GM12878 (cell line): Measurements from ENCODE around the gene PCDHB11. TPM values are rescaled to one million over a fixed set of nuclear protein-coding genes. Genes with fewer than 3 reads are reported as not detected.

Source experiments
- POU2F2 ChIP-seq: IDR thresholded peaks from 3 replicates; pipeline ENCODE4 v1.6.1; 2011; ENCODE audit warnings: low read depth, mild to moderate bottlenecking, low read length, borderline replicate concordance
- polyA plus RNA-seq, 11 experiments: library from polyadenylated mRNA; depleted of rRNA in 4 of 11; unstranded in 6 of 11; stranded (reverse) in 5 of 11; fragments of >200 nt; fragmentation: Nextera tagmentation in 4 of 11; fragmentation: Illumina TruSeq in 1 of 11; extraction: Ambion mirVana in 4 of 11; extraction: Trizol in 1 of 11; gene quantifications; 1 replicate in 1 of 11; 2 replicates in 10 of 11; pipeline versions ENCODE4 v1.2.1 to v1.2.3, GENCODE V29; 2011 to 2016; ENCODE audit warnings: inconsistent platforms in 2 of 11, missing spikeins in 2 of 11, low read depth in 1 of 11
- total RNA-seq, 4 experiments: library from RNA; depleted of rRNA in 3 of 4; stranded (reverse); fragments of >200 nt in 3 of 4; fragmentation: Illumina TruSeq in 1 of 4; extraction: Trizol in 1 of 4; gene quantifications; 2 replicates each; pipeline versions ENCODE4 v1.2.1 to v1.2.3, GENCODE V29; 2013 to 2021
- TF ChIP-seq, protein P1 (sequence below): fragments of 450-650 bp; IDR thresholded peaks from 2 replicates; pipeline ENCODE4 v1.6.1; 2017; ENCODE audit warnings: mild to moderate bottlenecking, moderate library complexity

PCDHB11 gene
- total and polyA plus RNA-seq, 10 of the 15 experiments (the other 5 are each of a cell fraction or from before 2014, with no cell fraction given) = not detected

DNA sequence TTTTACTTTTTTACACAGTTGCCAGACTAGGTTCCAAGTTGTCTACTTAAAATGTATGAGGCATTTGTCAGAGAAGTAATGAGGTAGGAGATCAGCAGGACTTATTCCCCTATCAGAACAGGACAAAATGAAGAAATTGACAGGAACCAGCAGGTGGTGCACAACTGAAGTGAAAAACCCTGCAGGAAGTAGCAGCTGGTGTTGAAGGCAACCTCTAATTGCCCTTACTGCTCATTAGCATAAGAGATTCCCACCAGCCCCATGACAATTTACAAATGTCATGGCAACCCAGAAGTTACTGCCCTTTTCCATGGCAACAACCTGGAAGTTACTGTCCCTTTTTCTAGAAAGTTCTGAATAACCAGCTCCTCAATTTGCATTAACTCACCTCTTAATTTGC, 51.1 kb downstream of the PCDHB11 start (continued):
- TF ChIP-seq, protein P1, sequence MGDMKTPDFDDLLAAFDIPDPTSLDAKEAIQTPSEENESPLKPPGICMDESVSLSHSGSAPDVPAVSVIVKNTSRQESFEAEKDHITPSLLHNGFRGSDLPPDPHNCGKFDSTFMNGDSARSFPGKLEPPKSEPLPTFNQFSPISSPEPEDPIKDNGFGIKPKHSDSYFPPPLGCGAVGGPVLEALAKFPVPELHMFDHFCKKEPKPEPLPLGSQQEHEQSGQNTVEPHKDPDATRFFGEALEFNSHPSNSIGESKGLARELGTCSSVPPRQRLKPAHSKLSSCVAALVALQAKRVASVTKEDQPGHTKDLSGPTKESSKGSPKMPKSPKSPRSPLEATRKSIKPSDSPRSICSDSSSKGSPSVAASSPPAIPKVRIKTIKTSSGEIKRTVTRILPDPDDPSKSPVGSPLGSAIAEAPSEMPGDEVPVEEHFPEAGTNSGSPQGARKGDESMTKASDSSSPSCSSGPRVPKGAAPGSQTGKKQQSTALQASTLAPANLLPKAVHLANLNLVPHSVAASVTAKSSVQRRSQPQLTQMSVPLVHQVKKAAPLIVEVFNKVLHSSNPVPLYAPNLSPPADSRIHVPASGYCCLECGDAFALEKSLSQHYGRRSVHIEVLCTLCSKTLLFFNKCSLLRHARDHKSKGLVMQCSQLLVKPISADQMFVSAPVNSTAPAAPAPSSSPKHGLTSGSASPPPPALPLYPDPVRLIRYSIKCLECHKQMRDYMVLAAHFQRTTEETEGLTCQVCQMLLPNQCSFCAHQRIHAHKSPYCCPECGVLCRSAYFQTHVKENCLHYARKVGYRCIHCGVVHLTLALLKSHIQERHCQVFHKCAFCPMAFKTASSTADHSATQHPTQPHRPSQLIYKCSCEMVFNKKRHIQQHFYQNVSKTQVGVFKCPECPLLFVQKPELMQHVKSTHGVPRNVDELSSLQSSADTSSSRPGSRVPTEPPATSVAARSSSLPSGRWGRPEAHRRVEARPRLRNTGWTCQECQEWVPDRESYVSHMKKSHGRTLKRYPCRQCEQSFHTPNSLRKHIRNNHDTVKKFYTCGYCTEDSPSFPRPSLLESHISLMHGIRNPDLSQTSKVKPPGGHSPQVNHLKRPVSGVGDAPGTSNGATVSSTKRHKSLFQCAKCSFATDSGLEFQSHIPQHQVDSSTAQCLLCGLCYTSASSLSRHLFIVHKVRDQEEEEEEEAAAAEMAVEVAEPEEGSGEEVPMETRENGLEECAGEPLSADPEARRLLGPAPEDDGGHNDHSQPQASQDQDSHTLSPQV = no peak
- no peak for TF ChIP-seq POU2F2

Other genes starting within 250 kb of the PCDHB11 start
Only the 7 nearest of the 37 such genes appear.
- gene PCDHB8, start 21.8 kb upstream of the PCDHB11 start, total RNA-seq (2014; rRNA removed) = not detected in 2 replicates
- gene PCDHB8, start 21.8 kb upstream of the PCDHB11 start, total RNA-seq (2014; rRNA removed; fragmentation: Illumina TruSeq; extraction: Trizol) = not detected in 2 replicates
- not detected in 2 replicates for gene PCDHB8, start 21.8 kb upstream of the PCDHB11 start, total RNA-seq (2021)
- not detected in 2 replicates for gene PCDHB8, start 21.8 kb upstream of the PCDHB11 start, polyA plus RNA-seq (2011; rRNA removed)
- gene PCDHB8, start 21.8 kb upstream of the PCDHB11 start, polyA plus RNA-seq (2014; fragmentation: Illumina TruSeq; extraction: Trizol) = not detected in 2 replicates
- gene PCDHB8, start 21.8 kb upstream of the PCDHB11 start, polyA plus RNA-seq (2014; fragmentation: Nextera tagmentation; extraction: Ambion mirVana) = not detected
- gene PCDHB8, start 21.8 kb upstream of the PCDHB11 start, polyA plus RNA-seq (2014; rRNA removed) = not detected in 2 replicates
- gene PCDHB8, start 21.8 kb upstream of the PCDHB11 start, polyA plus RNA-seq (2016; fragmentation: Nextera tagmentation; extraction: Ambion mirVana) = not detected
- gene PCDHB16, start 17.2 kb upstream of the PCDHB11 start, total RNA-seq (2014; rRNA removed) = not detected in 2 replicates
- gene PCDHB16, start 17.2 kb upstream of the PCDHB11 start, total RNA-seq (2014; rRNA removed; fragmentation: Illumina TruSeq; extraction: Trizol) = not detected in 2 replicates
- gene PCDHB16, start 17.2 kb upstream of the PCDHB11 start, total RNA-seq (2021) = not detected in 2 replicates
- gene PCDHB16, start 17.2 kb upstream of the PCDHB11 start, polyA plus RNA-seq (2011; rRNA removed) = 0.01 TPM in 2 replicates
- gene PCDHB16, start 17.2 kb upstream of the PCDHB11 start, polyA plus RNA-seq (2014; fragmentation: Illumina TruSeq; extraction: Trizol) = not detected in 2 replicates
- not detected for gene PCDHB16, start 17.2 kb upstream of the PCDHB11 start, polyA plus RNA-seq (2014; fragmentation: Nextera tagmentation; extraction: Ambion mirVana)
- not detected in 2 replicates for gene PCDHB16, start 17.2 kb upstream of the PCDHB11 start, polyA plus RNA-seq (2014; rRNA removed)
- gene PCDHB16, start 17.2 kb upstream of the PCDHB11 start, polyA plus RNA-seq (2016; fragmentation: Nextera tagmentation; extraction: Ambion mirVana) = not detected
- 0.65 TPM in 1 of 2 replicates, not detected in the other for gene PCDHB9, start 12.5 kb upstream of the PCDHB11 start, total RNA-seq (2014; rRNA removed)
- gene PCDHB9, start 12.5 kb upstream of the PCDHB11 start, total RNA-seq (2014; rRNA removed; fragmentation: Illumina TruSeq; extraction: Trizol) = 0.28 and 0.45 TPM in 2 replicates
- gene PCDHB9, start 12.5 kb upstream of the PCDHB11 start, total RNA-seq (2021) = 0.18 TPM in 1 of 2 replicates, not detected in the other
- 0.06 and 0.20 TPM in 2 replicates for gene PCDHB9, start 12.5 kb upstream of the PCDHB11 start, polyA plus RNA-seq (2011; rRNA removed)
- gene PCDHB9, start 12.5 kb upstream of the PCDHB11 start, polyA plus RNA-seq (2014; fragmentation: Illumina TruSeq; extraction: Trizol) = 0.01 TPM in 1 of 2 replicates, not detected in the other
- gene PCDHB9, start 12.5 kb upstream of the PCDHB11 start, polyA plus RNA-seq (2014; fragmentation: Nextera tagmentation; extraction: Ambion mirVana) = not detected
- gene PCDHB9, start 12.5 kb upstream of the PCDHB11 start, polyA plus RNA-seq (2014; rRNA removed) = 0.05 and 0.06 TPM in 2 replicates
- under 1 TPM in 1 of 2 experiments, not detected in 1; 0.08 TPM for gene PCDHB9, start 12.5 kb upstream of the PCDHB11 start, polyA plus RNA-seq (2016; fragmentation: Nextera tagmentation; extraction: Ambion mirVana)
- gene PCDHB10, start 7.3 kb upstream of the PCDHB11 start, total RNA-seq (2014; rRNA removed) = not detected in 2 replicates
- gene PCDHB10, start 7.3 kb upstream of the PCDHB11 start, total RNA-seq (2014; rRNA removed; fragmentation: Illumina TruSeq; extraction: Trizol) = not detected in 2 replicates
- not detected in 2 replicates for gene PCDHB10, start 7.3 kb upstream of the PCDHB11 start, total RNA-seq (2021)
- gene PCDHB10, start 7.3 kb upstream of the PCDHB11 start, polyA plus RNA-seq (2011; rRNA removed) = 0.01 TPM in 1 of 2 replicates, not detected in the other
- gene PCDHB10, start 7.3 kb upstream of the PCDHB11 start, polyA plus RNA-seq (2014; fragmentation: Illumina TruSeq; extraction: Trizol) = 0.06 TPM in 1 of 2 replicates, not detected in the other
- gene PCDHB10, start 7.3 kb upstream of the PCDHB11 start, polyA plus RNA-seq (2014; fragmentation: Nextera tagmentation; extraction: Ambion mirVana) = not detected
- gene PCDHB10, start 7.3 kb upstream of the PCDHB11 start, polyA plus RNA-seq (2014; rRNA removed) = not detected in 2 replicates
- not detected for gene PCDHB10, start 7.3 kb upstream of the PCDHB11 start, polyA plus RNA-seq (2016; fragmentation: Nextera tagmentation; extraction: Ambion mirVana)
- not detected in 2 replicates for gene PCDHB12, start 9.1 kb downstream of the PCDHB11 start, total RNA-seq (2014; rRNA removed)
- not detected in 2 replicates for gene PCDHB12, start 9.1 kb downstream of the PCDHB11 start, total RNA-seq (2014; rRNA removed; fragmentation: Illumina TruSeq; extraction: Trizol)
- not detected in 2 replicates for gene PCDHB12, start 9.1 kb downstream of the PCDHB11 start, total RNA-seq (2021)
- 0.04 TPM in 1 of 2 replicates, not detected in the other for gene PCDHB12, start 9.1 kb downstream of the PCDHB11 start, polyA plus RNA-seq (2011; rRNA removed)
- 0.04 TPM in 1 of 2 replicates, not detected in the other for gene PCDHB12, start 9.1 kb downstream of the PCDHB11 start, polyA plus RNA-seq (2014; fragmentation: Illumina TruSeq; extraction: Trizol)
- not detected for gene PCDHB12, start 9.1 kb downstream of the PCDHB11 start, polyA plus RNA-seq (2014; fragmentation: Nextera tagmentation; extraction: Ambion mirVana)
- gene PCDHB12, start 9.1 kb downstream of the PCDHB11 start, polyA plus RNA-seq (2014; rRNA removed) = not detected in 2 replicates
- gene PCDHB12, start 9.1 kb downstream of the PCDHB11 start, polyA plus RNA-seq (2016; fragmentation: Nextera tagmentation; extraction: Ambion mirVana) = under 1 TPM in 1 of 2 experiments, not detected in 1; 0.08 TPM
- not detected in 2 replicates for gene PCDHB13, start 14.3 kb downstream of the PCDHB11 start, total RNA-seq (2014; rRNA removed)
- gene PCDHB13, start 14.3 kb downstream of the PCDHB11 start, total RNA-seq (2014; rRNA removed; fragmentation: Illumina TruSeq; extraction: Trizol) = not detected in 2 replicates
- gene PCDHB13, start 14.3 kb downstream of the PCDHB11 start, total RNA-seq (2021) = 0.05 TPM in 1 of 2 replicates, not detected in the other
- 0.01 TPM in 2 replicates for gene PCDHB13, start 14.3 kb downstream of the PCDHB11 start, polyA plus RNA-seq (2011; rRNA removed)
- gene PCDHB13, start 14.3 kb downstream of the PCDHB11 start, polyA plus RNA-seq (2014; fragmentation: Illumina TruSeq; extraction: Trizol) = 0.03 TPM in 1 of 2 replicates, not detected in the other
- gene PCDHB13, start 14.3 kb downstream of the PCDHB11 start, polyA plus RNA-seq (2014; fragmentation: Nextera tagmentation; extraction: Ambion mirVana) = not detected
- not detected in 2 replicates for gene PCDHB13, start 14.3 kb downstream of the PCDHB11 start, polyA plus RNA-seq (2014; rRNA removed)
- not detected for gene PCDHB13, start 14.3 kb downstream of the PCDHB11 start, polyA plus RNA-seq (2016; fragmentation: Nextera tagmentation; extraction: Ambion mirVana)
- not detected in 2 replicates for gene PCDHB14, start 23.7 kb downstream of the PCDHB11 start, total RNA-seq (2014; rRNA removed)
- gene PCDHB14, start 23.7 kb downstream of the PCDHB11 start, total RNA-seq (2014; rRNA removed; fragmentation: Illumina TruSeq; extraction: Trizol) = not detected in 2 replicates
- not detected in 2 replicates for gene PCDHB14, start 23.7 kb downstream of the PCDHB11 start, total RNA-seq (2021)
- gene PCDHB14, start 23.7 kb downstream of the PCDHB11 start, polyA plus RNA-seq (2011; rRNA removed) = 0.04 TPM in 1 of 2 replicates, not detected in the other
- gene PCDHB14, start 23.7 kb downstream of the PCDHB11 start, polyA plus RNA-seq (2014; fragmentation: Illumina TruSeq; extraction: Trizol) = 0.17 TPM in 1 of 2 replicates, not detected in the other
- gene PCDHB14, start 23.7 kb downstream of the PCDHB11 start, polyA plus RNA-seq (2014; fragmentation: Nextera tagmentation; extraction: Ambion mirVana) = not detected
- gene PCDHB14, start 23.7 kb downstream of the PCDHB11 start, polyA plus RNA-seq (2014; rRNA removed) = not detected in 2 replicates
- not detected for gene PCDHB14, start 23.7 kb downstream of the PCDHB11 start, polyA plus RNA-seq (2016; fragmentation: Nextera tagmentation; extraction: Ambion mirVana)